Measurements from ENCODE around the gene CFAP69.

GRCh38 chr7:90345016-90345415, 100.0 kb downstream of the CFAP69 start:
- TF ChIP-seq EP300 (IDR thresholded peaks at IDR 0.05), result no peak
- no peak for TF ChIP-seq CTCF (IDR thresholded peaks at IDR 0.05)
- TF ChIP-seq POLR2A (IDR thresholded peaks at IDR 0.05), result no peak
- TF ChIP-seq POLR2AphosphoS5 (IDR thresholded peaks at IDR 0.05), result no peak
